GM23248 (cell line): ENCODE measurements around the gene ZBTB7C. TPM values are rescaled to one million over a fixed set of nuclear protein-coding genes. Genes with fewer than 3 reads are reported as not detected.

Experiments
- DNase-seq: peaks from one replicate; pipeline ENCODE4 v3.0.0-alpha.2; 2015
- H2AFZ ChIP-seq: fragments of 200-600 bp; sonication (generic); 2 replicates; pipeline ENCODE4 v1.6.1; 2016; ENCODE audit warnings: antibody characterized with exemption
- H3F3A ChIP-seq: fragments of 200-600 bp; sonication (generic); 2 replicates; pipeline ENCODE4 v1.6.1; 2016; ENCODE audit warnings: mild to moderate bottlenecking, antibody characterized with exemption, mixed run types; ENCODE audit not compliant: insufficient read depth
- H3K27ac ChIP-seq: fragments of 200-600 bp; sonication (generic); 2 replicates; pipeline ENCODE4 v1.5.1; 2016; ENCODE audit warnings: mild to moderate bottlenecking
- H3K27me3 ChIP-seq: fragments of 200-600 bp; sonication (generic); replicated peaks from 2 replicates; pipeline ENCODE4 v1.6.1; 2016; ENCODE audit warnings: mild to moderate bottlenecking; ENCODE audit not compliant: insufficient read depth
- H3K36me3 ChIP-seq: fragments of 200-600 bp; sonication (generic); 2 replicates; pipeline ENCODE4 v1.6.1; 2016; ENCODE audit warnings: low read depth, mild to moderate bottlenecking
- H3K4me1 ChIP-seq: fragments of 200-600 bp; sonication (generic); 2 replicates; pipeline ENCODE4 v1.6.1; 2016; ENCODE audit warnings: mild to moderate bottlenecking; ENCODE audit not compliant: insufficient read depth
- H3K4me2 ChIP-seq: fragments of 200-600 bp; sonication (generic); one replicate; pipeline ENCODE4 v1.6.1; 2016; ENCODE audit warnings: mild to moderate bottlenecking; ENCODE audit not compliant: unreplicated experiment
- H3K4me3 ChIP-seq: fragments of 200-600 bp; sonication (generic); 2 replicates; pipeline ENCODE4 v1.5.1; 2016; ENCODE audit warnings: mild to moderate bottlenecking
- H3K79me2 ChIP-seq: fragments of 200-600 bp; sonication (generic); 2 replicates; pipeline ENCODE4 v1.6.1; 2016; ENCODE audit warnings: mild to moderate bottlenecking; ENCODE audit not compliant: insufficient read depth
- H3K9ac ChIP-seq: fragments of 200-600 bp; sonication (generic); 2 replicates; pipeline ENCODE4 v1.6.1; 2016; ENCODE audit warnings: mild to moderate bottlenecking
- H3K9me2 ChIP-seq: fragments of 200-600 bp; sonication (generic); 2 replicates; pipeline ENCODE4 v1.6.1; 2016; ENCODE audit warnings: mixed run types, mild to moderate bottlenecking, moderate library complexity; ENCODE audit not compliant: insufficient read depth
- H3K9me3 ChIP-seq: fragments of 200-600 bp; sonication (generic); one replicate; pipeline ENCODE4 v1.6.1; 2017; ENCODE audit warnings: low read depth
- H4K20me1 ChIP-seq: fragments of 200-600 bp; sonication (generic); 2 replicates; pipeline ENCODE4 v1.6.0; 2016; ENCODE audit not compliant: insufficient read depth
- EZH2 ChIP-seq: fragments of 200-600 bp; sonication (generic); IDR thresholded peaks from 2 replicates; pipeline ENCODE4 v1.6.1; 2018; ENCODE audit warnings: antibody characterized with exemption, mild to moderate bottlenecking; ENCODE audit not compliant: insufficient read depth, poor library complexity, severe bottlenecking
- EZH2phosphoT487 ChIP-seq: fragments of 200-600 bp; sonication (generic); IDR thresholded peaks from 2 replicates; pipeline ENCODE4 v1.6.1; 2018; ENCODE audit warnings: antibody characterized with exemption, moderate library complexity, mild to moderate bottlenecking, low read depth; ENCODE audit not compliant: insufficient read depth
- WGBS, 2 experiments: methylation state at CpG; one replicate each; pipeline ENCODE4 v1.1.6; 2015 to 2017; ENCODE audit warnings: low lambda C conversion rate in 2 of 2, low coverage in 1 of 2; ENCODE audit errors: missing lambda C conversion rate in 2 of 2; 5-methylcytosine and 5-hydroxymethylcytosine counted together
- in situ Hi-C: fragments of 300-500 bp; cut with MboI; formaldehyde crosslinking; loops from 2 replicates; pipeline ENCODE4 v1.15.0; 2020
- polyA plus RNA-seq: library from polyadenylated mRNA; unstranded; fragments of >200 nt; fragmentation: Nextera tagmentation; extraction: Ambion mirVana; gene quantifications from 2 replicates; pipeline ENCODE4 v1.2.1, GENCODE V29; 2016
- total RNA-seq: library from RNA; depleted of rRNA; stranded (reverse); fragments of >200 nt; shearing (Covaris generic); gene quantifications from 2 replicates; pipeline ENCODE4 v1.2.3, GENCODE V29; 2014

Gene ZBTB7C
- total and polyA plus RNA-seq, 2 experiments from 2014 or later: not detected

DNA sequence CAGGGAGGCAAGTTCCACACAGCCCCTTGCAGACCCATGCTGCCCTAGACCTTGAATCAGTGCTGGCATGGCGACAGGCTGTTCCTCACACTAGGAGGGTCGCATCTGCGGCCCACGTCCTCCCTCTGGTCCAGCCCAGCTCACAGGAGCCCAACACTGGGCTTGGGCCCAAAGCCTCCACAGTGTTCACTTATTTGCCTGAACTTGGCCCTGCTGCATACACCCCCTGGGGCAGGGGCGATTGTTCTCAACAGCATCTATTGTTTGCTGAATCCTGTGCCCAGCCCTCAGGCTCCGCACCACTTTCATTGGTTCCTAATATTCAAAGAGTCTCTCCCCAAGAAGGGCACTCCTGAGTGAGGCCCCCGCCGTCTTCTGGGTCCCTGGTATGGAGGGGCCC is 90.7 kb downstream of the ZBTB7C start:
- H3F3A ChIP-seq: no peaks in the 10 kb centered on the region
- H3K27me3 ChIP-seq: peaks cover 8% of the 10 kb centered on the region; the same call in 1 of the 2 replicates
- H3K79me2 ChIP-seq: no peaks in the 10 kb centered on the region
- in situ Hi-C loops: no loop called here
- H3K36me3 ChIP-seq: no peaks in the 10 kb centered on the region
- H3K4me2 ChIP-seq: no peak overlapping the region
- no peak for TF ChIP-seq EZH2phosphoT487
- TF ChIP-seq EZH2: no peak
- H4K20me1 ChIP-seq: no peaks in the 10 kb centered on the region
- H3K27ac ChIP-seq: no peak overlapping the region
- no peak overlapping the region for H2AFZ ChIP-seq
- DNase-seq: no peak
- no peak overlapping the region for H3K9ac ChIP-seq
- WGBS, 2 experiments: 77 to 79% methylated on average over 8 of the region's 8 CpGs
- no peaks in the 10 kb centered on the region for H3K9me3 ChIP-seq
- peaks cover 8% of the 10 kb centered on the region; the same call in 1 of the 2 replicates for H3K4me1 ChIP-seq
- no peaks in the 10 kb centered on the region for H3K9me2 ChIP-seq
- no peak overlapping the region for H3K4me3 ChIP-seq

DNA sequence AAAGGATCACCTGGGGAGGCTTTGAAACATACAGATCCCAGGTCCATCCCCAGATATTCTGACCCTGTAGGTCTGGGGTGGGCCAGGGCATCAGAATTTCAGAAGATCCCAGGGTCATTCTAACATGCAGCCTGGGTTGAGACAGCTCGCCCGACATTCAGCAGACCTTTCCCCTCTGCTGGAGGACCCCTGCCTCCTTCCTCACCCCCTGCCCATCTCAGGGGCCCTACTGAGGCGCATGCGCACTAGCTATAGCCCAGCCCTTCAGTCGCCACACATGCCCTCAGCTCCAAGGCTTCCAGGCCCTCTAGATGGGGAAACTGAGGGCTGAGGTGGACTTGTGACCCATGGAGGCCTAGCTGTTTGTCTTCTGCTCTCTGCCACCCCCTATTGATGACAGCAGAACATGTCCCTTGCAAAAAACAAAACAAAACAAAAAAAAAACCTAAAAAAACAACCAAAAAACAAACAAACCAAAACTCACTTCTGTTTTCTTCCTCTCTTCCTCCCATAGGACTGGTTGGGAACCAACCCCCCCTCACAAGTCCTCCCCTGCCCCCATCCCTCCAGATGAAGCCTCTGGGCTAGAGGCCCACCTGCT is 91.3 kb downstream of the ZBTB7C start:
- Histone ChIP-seq H2AFZ (no peak overlapping the region), H3K79me2 (no peaks in the 10 kb centered on the region), H3K36me3 (no peaks in the 10 kb centered on the region), H3K9me3 (no peaks in the 10 kb centered on the region), H3K4me3 (no peak overlapping the region), H3K4me2 (no peak overlapping the region), H3F3A (no peaks in the 10 kb centered on the region), H3K9ac (no peak overlapping the region), H3K4me1 (peaks cover 8% of the 10 kb centered on the region; the same call in 1 of the 2 replicates), H3K27me3 (peaks cover 8% of the 10 kb centered on the region; the same call in 1 of the 2 replicates), H3K9me2 (no peaks in the 10 kb centered on the region), H4K20me1 (no peaks in the 10 kb centered on the region), H3K27ac (no peak overlapping the region)
- WGBS, 2 experiments: 96 to 98% methylated on average over 5 of the region's 5 CpGs
- no peak for TF ChIP-seq EZH2
- TF ChIP-seq EZH2phosphoT487: no peak
- no peak for DNase-seq
- in situ Hi-C loops: no loop called here

- Histone ChIP-seq H3K9me2 (no peaks in the 10 kb centered on the region), H3F3A (no peaks in the 10 kb centered on the region), H3K4me2 (no peak overlapping the region), H3K79me2 (no peaks in the 10 kb centered on the region), H2AFZ (no peak overlapping the region), H3K27ac (no peak overlapping the region), H3K9me3 (no peaks in the 10 kb centered on the region), H3K4me1 (peaks cover 8% of the 10 kb centered on the region; the same call in 1 of the 2 replicates), H4K20me1 (no peaks in the 10 kb centered on the region), H3K36me3 (no peaks in the 10 kb centered on the region), H3K4me3 (no peak overlapping the region), H3K9ac (no peak overlapping the region), H3K27me3 (peaks cover 8% of the 10 kb centered on the region; the same call in 1 of the 2 replicates)
- 75 to 86% methylated on average over 2 to 3 of the region's 3 CpGs for WGBS, 2 experiments
- TF ChIP-seq EZH2phosphoT487 (no peak), EZH2 (no peak)
- in situ Hi-C loops: no loop called here
- DNase-seq: no peak
Measured at GRCh38 chr18:48316177-48316576, 93.0 kb downstream of the ZBTB7C start.

GRCh38 chr18:48314690-48315089 is 94.5 kb downstream of the ZBTB7C start:
- WGBS, 2 experiments: 39 to 59% methylated on average over 6 of the region's 6 CpGs
- H2AFZ ChIP-seq: no peak overlapping the region
- H3K27me3 ChIP-seq: peaks cover 10% of the 10 kb centered on the region; the same call in 1 of the 2 replicates
- H3K79me2 ChIP-seq: no peaks in the 10 kb centered on the region
- H3K4me2 ChIP-seq: no peak overlapping the region
- H3K4me3 ChIP-seq: no peak overlapping the region
- H4K20me1 ChIP-seq: no peaks in the 10 kb centered on the region
- no peaks in the 10 kb centered on the region for H3K36me3 ChIP-seq
- no peak for TF ChIP-seq EZH2
- no peak for TF ChIP-seq EZH2phosphoT487
- in situ Hi-C loops: no loop called here
- H3K4me1 ChIP-seq: peaks cover 5% of the 10 kb centered on the region; the same call in 1 of the 2 replicates
- H3K9ac ChIP-seq: no peak overlapping the region
- H3F3A ChIP-seq: no peaks in the 10 kb centered on the region
- no peaks in the 10 kb centered on the region for H3K9me3 ChIP-seq
- H3K27ac ChIP-seq: no peak overlapping the region
- no peaks in the 10 kb centered on the region for H3K9me2 ChIP-seq
- DNase-seq: no peak

DNA sequence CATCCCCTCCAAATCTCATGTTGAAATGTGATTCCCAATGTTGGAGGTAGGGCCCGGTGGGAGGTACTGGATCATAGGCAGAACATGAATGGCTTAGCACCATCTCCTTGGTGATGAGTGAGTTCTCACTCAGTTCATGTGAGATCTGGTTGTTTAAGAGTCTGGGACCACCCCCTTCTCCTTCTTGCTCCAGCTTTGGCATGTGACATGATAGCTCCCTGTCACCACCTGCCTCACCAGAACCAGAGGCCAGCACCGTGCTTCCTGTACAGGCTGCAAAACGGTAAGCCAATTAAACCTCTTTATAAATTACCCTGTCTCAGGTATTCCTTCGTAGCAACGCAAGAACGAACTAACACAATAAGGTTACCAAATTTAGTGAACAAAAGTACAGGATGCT is 95.4 kb downstream of the ZBTB7C start:
- in situ Hi-C loops: no loop called here
- DNase-seq: no peak
- no peak overlapping the region for H3K4me3 ChIP-seq
- H2AFZ ChIP-seq: no peak overlapping the region
- peaks cover 15% of the 10 kb centered on the region; the same call in 1 of the 2 replicates for H3K27me3 ChIP-seq
- H3K79me2 ChIP-seq: no peaks in the 10 kb centered on the region
- TF ChIP-seq EZH2 (no peak), EZH2phosphoT487 (no peak)
- no peaks in the 10 kb centered on the region for H3K9me2 ChIP-seq
- H3K36me3 ChIP-seq: no peaks in the 10 kb centered on the region
- 71 to 72% methylated on average over 6 of the region's 6 CpGs for WGBS, 2 experiments
- no peaks in the 10 kb centered on the region for H3K4me1 ChIP-seq
- H3K9ac ChIP-seq: no peak overlapping the region
- H3K27ac ChIP-seq: no peak overlapping the region
- no peak overlapping the region for H3K4me2 ChIP-seq
- no peaks in the 10 kb centered on the region for H3K9me3 ChIP-seq
- no peaks in the 10 kb centered on the region for H3F3A ChIP-seq
- H4K20me1 ChIP-seq: no peaks in the 10 kb centered on the region
